GM18519 (cell line): ENCODE results near the gene HM13.
A peak's percentile ranks its signal among the peaks of the same experiment; 100 is the strongest.
"Not testable (repeated sequence)": the region's sequence is repeated elsewhere in the genome, so short reads cannot be mapped to it uniquely, and the experiment has no call there.

Source experiments
- ATAC-seq: cut with Tn5 transposase; IDR thresholded peaks from one replicate; pipeline ENCODE4 v1.9.1; 2021; ENCODE audit warnings: mild to moderate bottlenecking, moderate library complexity; ENCODE audit not compliant: unreplicated experiment, low FRiP score

The HM13 gene

DNA sequence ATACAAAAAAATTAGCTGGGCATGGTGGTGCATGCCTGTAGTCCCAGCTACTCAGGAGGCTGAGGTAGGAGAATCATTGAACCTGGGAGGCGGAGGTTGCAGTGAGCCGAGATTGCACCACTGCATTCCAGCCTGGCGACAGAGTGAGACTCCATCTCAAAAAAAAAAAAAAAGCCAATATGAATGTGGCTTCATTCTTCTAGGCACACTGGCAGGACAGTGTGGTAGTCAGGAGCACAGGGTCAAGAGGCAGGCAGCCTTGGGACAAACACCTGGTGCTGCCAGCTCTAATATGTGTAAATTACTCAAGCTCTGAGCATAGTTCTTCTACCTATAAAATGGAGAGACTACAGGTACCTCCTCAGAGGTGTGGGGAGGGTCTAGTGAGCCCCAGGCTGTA is 25.4 kb downstream of the HM13 start:
- not testable (repeated sequence) for ATAC-seq

- no peak for ATAC-seq
Observed at GRCh38 chr20:31540406-31540805, 26.2 kb downstream of the HM13 start.

DNA sequence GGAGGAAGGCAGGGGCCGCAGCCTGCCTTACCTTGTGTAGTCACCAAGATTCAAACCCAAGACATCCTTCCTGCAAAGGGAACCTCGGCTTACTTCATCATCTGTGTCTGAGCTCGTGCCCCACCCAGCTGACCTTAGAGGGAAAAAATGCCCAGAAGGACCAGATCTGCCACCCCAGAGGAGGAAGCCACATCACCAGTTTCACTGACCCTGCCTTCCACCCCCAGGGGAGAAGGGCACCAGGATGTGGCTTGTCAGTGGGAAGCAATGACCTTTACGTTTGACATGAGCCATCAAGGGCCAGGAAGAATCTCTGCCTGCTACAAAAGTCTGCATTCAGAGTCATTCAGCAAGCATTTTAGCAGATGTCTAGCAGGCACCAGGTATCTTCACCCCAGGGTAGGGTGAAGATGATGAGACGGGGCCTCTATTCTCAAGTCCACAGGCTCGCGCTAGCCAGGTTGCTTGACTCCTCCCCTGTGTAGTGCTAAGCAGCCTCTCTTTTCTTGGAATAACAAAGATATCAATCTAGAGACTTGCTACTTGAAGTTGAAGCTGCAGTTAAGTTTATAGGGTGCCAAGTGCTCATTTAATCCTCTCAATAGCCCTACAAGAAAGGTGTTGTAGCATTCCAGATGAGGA is 28.1 kb downstream of the HM13 start:
- no peak for ATAC-seq

- ATAC-seq = no peak
Observed at GRCh38 chr20:31542963-31543362, 28.7 kb downstream of the HM13 start.

- no peak for ATAC-seq
Observed at GRCh38 chr20:31543966-31544598, 29.8 kb downstream of the HM13 start.

- ATAC-seq = no peak
Observed at GRCh38 chr20:31544600-31544999, 30.4 kb downstream of the HM13 start.

GRCh38 chr20:31545621-31546040 is 31.4 kb downstream of the HM13 start:
- ATAC-seq = not testable (repeated sequence)

GRCh38 chr20:31547017-31547675 is 32.9 kb downstream of the HM13 start:
- ATAC-seq = peak; percentile 58

DNA sequence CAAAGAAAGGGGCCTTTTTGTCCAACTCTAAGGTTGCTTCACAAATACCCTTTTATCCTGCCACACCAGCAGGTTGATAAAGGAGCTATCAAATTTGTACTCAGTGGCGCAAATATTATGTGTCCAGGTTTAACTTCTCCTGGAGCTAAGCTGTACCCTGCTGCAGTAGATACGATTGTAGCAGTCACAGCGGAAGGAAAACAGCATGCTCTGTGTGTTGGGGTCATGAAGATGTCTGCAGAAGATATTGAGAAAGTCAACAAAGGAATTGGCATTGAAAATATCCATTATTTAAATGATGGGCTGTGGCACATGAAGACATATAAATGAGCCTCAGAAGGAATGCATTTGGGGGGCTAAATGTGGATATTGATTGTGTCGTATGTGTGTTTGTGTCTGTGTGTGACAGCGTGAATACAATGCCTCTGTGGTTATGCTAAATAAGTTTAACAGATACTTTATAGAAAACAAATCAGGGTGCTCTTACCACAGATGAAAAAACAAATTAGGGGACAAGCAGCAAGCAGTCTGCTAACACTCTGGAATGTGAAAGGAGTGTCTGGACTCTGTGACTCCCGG is 33.6 kb downstream of the HM13 start:
- ATAC-seq = no peak

- ATAC-seq = no peak
Observed at GRCh38 chr20:31548820-31549512, 34.7 kb downstream of the HM13 start.

GRCh38 chr20:31549513-31549880 is 35.3 kb downstream of the HM13 start:
- ATAC-seq = no peak

DNA sequence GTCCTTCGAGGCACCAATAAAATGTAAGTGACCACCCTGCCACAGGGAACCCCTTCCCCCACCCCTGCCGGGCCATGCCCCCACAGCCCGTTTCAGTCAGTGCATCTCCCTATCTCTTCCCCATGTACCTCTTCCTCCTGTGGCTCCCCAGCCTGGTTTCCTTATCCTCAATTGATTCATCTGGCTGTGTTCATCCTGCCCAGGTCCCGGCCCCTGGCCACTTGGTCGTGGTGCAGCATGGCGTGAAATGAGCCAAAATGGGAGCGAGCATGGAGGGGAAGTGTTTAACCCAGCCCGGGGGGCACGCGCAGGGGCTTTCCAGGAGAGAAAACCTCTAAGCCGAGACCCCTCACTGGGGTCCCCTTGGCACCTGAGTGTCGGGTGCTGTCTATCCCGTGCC is 35.9 kb downstream of the HM13 start:
- ATAC-seq = no peak

- ATAC-seq = no peak
Observed at GRCh38 chr20:31551163-31552081, 37.2 kb downstream of the HM13 start.

DNA sequence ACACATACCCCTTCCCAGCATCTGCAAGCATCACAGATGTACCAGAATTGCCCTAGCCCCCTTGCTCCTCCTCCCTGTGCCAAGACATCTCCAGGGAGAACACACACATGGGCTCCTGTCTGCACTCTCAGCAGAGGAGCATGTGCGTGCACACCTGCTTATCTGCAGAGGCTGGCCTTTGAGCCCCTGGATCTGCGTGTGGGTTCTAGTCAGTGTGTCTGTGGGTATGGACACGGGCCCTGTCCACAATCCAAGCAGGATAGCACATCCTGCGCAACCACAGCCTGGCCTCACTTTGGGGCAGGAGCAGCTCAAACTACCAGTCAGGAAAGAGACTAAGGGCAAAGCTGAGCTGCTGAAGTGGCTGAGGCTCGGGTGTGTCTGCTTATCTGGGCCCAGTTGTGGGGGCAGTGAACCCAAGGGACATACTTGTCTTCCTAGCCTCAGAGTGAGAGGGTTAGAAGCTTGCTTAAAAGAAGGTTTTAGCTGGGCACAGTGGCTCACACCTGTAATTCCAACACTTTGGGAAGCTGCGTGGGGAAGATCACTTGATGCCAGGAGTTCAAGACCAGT is 41.0 kb downstream of the HM13 start:
- ATAC-seq = no peak

DNA sequence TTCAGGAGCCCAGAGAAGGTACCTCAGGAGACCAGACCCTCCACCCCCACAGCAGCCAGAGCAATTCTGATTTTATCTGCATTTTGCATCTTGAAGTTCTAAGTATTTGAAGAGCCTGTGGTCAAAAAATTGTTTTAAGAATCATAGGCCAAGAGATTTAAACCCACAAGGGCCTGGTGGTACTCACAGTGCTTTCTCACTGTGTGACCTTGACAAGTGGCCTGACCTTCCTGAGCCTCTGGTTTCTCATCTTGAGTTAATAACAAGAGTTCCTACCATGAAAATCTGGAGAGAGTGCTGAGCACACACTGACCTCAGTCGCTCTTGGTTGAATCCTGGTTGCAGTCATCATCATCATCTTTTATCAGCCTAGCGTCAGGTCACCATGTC is 45.5 kb downstream of the HM13 start:
- ATAC-seq = no peak

DNA sequence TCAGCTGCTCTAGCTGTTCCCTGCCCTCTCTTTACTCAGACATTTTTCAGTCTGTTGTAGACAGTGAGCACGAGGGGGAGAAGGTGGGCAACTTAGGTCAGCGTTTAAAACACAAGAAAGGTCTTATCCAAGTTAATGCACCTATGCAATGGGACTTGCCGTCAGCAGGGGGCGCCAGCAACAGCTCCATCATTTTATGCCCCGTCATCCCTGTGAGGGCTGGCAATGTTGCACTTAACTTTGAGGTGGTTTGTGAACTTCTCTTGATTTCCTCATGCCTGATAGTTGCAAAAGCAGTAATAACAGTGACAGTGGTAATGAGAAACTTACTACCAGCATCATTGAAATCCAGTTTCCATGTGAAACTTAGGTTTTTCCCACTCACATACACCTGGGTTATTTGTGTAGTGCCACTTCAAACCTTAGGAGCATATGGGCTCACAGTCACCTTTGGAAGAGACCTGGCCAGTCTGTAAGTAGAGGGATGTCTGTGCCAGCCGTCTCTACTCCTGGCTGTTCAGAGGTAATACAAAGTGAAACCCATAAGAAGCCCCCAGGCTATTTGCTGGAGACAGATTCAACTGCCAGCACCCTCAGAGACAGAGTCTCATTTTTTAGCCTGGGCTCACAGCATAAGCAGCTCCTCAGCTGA is 46.0 kb downstream of the HM13 start:
- no peak for ATAC-seq

- ATAC-seq = no peak
Observed at GRCh38 chr20:31560746-31561598, 46.7 kb downstream of the HM13 start.

DNA sequence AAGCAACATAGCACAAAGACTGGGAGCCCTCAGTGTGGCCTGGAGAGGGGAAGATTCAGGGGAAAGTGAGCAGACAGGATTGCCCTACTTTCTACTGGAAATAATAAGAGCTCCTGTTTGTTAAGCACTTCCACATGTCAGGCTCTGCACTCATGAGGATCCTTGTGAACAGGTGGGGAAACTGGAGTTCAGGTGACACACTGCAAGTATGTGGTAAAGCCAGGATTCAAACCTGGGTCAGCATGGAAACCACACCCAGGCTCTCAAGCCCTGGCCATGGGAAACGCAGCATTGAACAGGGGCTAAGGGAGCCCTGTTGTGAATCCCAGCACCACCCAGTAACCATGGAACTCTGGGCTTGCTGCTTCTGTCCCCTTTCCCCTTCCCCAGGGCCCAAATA is 48.0 kb downstream of the HM13 start:
- ATAC-seq = no peak
